Type B pancreatic cell (in vitro differentiated cells): Measurements from ENCODE around the gene MIA. TPM values are rescaled to one million over a fixed set of nuclear protein-coding genes. Genes with fewer than 3 reads are reported as not detected.

Experiments
- DNase-seq: peaks from one replicate; pipeline ENCODE4 v3.0.0; 2021; ENCODE audit warnings: mixed read lengths; ENCODE audit not compliant: unreplicated experiment; ENCODE audit errors: extremely low spot score
- H3K27ac Mint-ChIP-seq: 2 replicates; pipeline ENCODE4 v1.8.0; 2021; ENCODE audit warnings: mild to moderate bottlenecking, mixed read lengths
- H3K27me3 Mint-ChIP-seq: 2 replicates; pipeline ENCODE4 v1.8.0; 2021; ENCODE audit warnings: mixed read lengths
- H3K36me3 Mint-ChIP-seq: 2 replicates; pipeline ENCODE4 v1.8.0; 2021; ENCODE audit warnings: mixed read lengths
- H3K4me1 Mint-ChIP-seq: one replicate; pipeline ENCODE4 v1.8.0; 2021; ENCODE audit warnings: mixed read lengths; ENCODE audit not compliant: unreplicated experiment
- H3K4me3 Mint-ChIP-seq: 2 replicates; pipeline ENCODE4 v1.8.0; 2021; ENCODE audit warnings: mild to moderate bottlenecking, mixed read lengths
- H3K9me3 Mint-ChIP-seq: 2 replicates; pipeline ENCODE4 v1.8.0; 2021; ENCODE audit warnings: mixed read lengths
- total RNA-seq: library from RNA; stranded (reverse); gene quantifications from 2 replicates; pipeline ENCODE4 v1.2.1, GENCODE V29; 2021; ENCODE audit warnings: low replicate concordance
- TF ChIP-seq, protein P1 (sequence below): fragments of 200-600 bp; sonication (generic); conservative IDR thresholded peaks from 2 replicates; pipeline ENCODE4 v1.5.0; 2021; ENCODE audit warnings: antibody characterized with exemption, mild to moderate bottlenecking

The MIA gene
- total RNA-seq, 1 donor from 2014 or later: 3.2 TPM

DNA sequence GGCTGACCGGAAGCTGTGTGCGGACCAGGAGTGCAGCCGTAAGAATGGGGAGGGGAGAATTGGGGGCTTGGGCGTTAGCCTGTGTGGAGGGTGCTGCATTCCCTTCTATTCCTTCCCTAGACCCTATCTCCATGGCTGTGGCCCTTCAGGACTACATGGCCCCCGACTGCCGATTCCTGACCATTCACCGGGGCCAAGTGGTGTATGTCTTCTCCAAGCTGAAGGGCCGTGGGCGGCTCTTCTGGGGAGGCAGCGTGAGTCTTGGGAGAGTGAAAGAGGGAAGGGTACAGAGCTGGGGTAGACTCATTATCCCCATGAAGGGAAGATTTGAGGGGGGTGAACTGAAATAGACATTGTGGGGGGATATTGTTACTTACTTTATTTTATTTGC, 306 bp downstream of the MIA start:
- TF ChIP-seq, protein P1, sequence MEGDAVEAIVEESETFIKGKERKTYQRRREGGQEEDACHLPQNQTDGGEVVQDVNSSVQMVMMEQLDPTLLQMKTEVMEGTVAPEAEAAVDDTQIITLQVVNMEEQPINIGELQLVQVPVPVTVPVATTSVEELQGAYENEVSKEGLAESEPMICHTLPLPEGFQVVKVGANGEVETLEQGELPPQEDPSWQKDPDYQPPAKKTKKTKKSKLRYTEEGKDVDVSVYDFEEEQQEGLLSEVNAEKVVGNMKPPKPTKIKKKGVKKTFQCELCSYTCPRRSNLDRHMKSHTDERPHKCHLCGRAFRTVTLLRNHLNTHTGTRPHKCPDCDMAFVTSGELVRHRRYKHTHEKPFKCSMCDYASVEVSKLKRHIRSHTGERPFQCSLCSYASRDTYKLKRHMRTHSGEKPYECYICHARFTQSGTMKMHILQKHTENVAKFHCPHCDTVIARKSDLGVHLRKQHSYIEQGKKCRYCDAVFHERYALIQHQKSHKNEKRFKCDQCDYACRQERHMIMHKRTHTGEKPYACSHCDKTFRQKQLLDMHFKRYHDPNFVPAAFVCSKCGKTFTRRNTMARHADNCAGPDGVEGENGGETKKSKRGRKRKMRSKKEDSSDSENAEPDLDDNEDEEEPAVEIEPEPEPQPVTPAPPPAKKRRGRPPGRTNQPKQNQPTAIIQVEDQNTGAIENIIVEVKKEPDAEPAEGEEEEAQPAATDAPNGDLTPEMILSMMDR: no peak
- H3K36me3 Mint-ChIP-seq: peaks cover 11% of the 10 kb centered on the region
- H3K9me3 Mint-ChIP-seq: peaks cover 5% of the 10 kb centered on the region
- DNase-seq: no peak
- no peaks in the 10 kb centered on the region for H3K27me3 Mint-ChIP-seq
- peaks cover 17% of the 10 kb centered on the region for H3K4me1 Mint-ChIP-seq
- peak overlapping the region; percentile 54 for H3K27ac Mint-ChIP-seq
- no peak overlapping the region for H3K4me3 Mint-ChIP-seq

DNA sequence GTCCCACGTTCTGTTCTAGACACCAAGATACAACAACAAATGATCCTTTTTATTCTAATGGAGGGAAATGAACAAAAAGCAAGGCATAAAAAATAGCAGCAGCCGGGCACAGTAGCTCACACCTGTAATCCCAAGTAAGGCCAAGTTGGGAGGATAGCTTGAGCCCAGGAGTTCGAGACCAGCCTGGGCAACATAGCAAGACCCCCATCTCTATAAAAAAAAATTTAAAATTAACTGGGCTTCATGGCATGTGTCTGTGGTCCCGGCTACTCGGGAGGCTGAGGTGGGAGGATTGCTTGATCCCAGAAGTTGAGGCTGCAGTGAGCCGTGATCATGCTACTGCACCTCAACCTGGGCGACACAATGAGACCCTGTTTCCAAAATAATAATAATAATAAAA, 1.0 kb downstream of the MIA start:
- Mint-ChIP-seq H3K27ac (peak overlapping the region; percentile 100), H3K9me3 (no peaks in the 10 kb centered on the region), H3K27me3 (no peaks in the 10 kb centered on the region), H3K4me1 (peaks cover 17% of the 10 kb centered on the region), H3K36me3 (peaks cover 4% of the 10 kb centered on the region), H3K4me3 (peak overlapping the region; percentile 89)
- TF ChIP-seq, protein P1: no peak
- DNase-seq: no peak

DNA sequence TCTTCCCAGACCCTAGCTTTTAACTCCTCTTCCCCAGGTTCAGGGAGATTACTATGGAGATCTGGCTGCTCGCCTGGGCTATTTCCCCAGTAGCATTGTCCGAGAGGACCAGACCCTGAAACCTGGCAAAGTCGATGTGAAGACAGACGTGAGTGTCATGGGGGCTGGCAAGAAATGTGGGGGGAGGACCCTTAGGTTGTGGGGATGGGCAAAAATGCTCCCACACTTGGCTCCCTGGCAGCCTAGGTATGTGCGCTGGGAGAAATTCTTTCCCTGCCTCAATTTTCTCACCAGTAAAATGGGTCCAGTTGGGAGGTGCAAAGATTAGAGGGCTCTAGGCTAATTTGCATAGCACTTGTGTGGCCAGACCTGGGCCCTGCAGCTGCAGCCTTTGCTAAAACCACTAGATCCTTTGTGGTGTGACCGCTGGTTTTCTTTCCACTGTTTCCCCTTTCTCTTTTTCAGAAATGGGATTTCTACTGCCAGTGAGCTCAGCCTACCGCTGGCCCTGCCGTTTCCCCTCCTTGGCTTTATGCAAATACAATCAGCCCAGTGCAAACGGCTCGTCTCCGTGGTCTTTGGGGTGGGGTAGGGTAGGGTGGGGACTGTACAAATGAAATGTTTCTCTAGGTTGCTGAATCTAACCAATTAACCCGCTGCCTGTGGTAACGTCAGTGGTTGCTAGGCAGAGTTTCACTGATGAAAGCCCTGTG, 1.8 kb downstream of the MIA start:
- DNase-seq: peak; percentile 88
- peaks cover 3% of the 10 kb centered on the region for H3K36me3 Mint-ChIP-seq
- H3K4me3 Mint-ChIP-seq: peak overlapping the region; percentile 89
- TF ChIP-seq, protein P1: no peak
- no peaks in the 10 kb centered on the region for H3K9me3 Mint-ChIP-seq
- no peaks in the 10 kb centered on the region for H3K27me3 Mint-ChIP-seq
- peak overlapping the region; percentile 100 for H3K27ac Mint-ChIP-seq
- H3K4me1 Mint-ChIP-seq: peaks cover 17% of the 10 kb centered on the region

DNA sequence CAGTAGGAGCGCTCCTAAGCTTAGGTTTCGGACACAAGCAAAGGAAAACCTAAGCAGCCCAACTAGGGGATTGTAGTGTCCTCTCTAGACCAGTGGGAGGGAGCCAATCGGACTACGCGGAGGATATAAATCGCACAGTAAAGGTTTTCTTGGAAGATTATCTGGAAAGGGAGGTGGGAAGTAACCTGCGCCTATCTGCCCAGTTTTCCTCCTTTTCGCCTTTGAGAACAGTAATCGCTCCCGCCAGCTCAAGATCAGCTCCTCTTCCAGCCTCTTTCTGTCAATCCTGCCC, 2.3 kb downstream of the MIA start:
- Mint-ChIP-seq H3K9me3 (no peaks in the 10 kb centered on the region), H3K27me3 (no peaks in the 10 kb centered on the region), H3K27ac (peak overlapping the region; percentile 100), H3K36me3 (peaks cover 4% of the 10 kb centered on the region), H3K4me3 (peak overlapping the region; percentile 89), H3K4me1 (peaks cover 17% of the 10 kb centered on the region)
- no peak for DNase-seq
- TF ChIP-seq, protein P1: no peak

DNA sequence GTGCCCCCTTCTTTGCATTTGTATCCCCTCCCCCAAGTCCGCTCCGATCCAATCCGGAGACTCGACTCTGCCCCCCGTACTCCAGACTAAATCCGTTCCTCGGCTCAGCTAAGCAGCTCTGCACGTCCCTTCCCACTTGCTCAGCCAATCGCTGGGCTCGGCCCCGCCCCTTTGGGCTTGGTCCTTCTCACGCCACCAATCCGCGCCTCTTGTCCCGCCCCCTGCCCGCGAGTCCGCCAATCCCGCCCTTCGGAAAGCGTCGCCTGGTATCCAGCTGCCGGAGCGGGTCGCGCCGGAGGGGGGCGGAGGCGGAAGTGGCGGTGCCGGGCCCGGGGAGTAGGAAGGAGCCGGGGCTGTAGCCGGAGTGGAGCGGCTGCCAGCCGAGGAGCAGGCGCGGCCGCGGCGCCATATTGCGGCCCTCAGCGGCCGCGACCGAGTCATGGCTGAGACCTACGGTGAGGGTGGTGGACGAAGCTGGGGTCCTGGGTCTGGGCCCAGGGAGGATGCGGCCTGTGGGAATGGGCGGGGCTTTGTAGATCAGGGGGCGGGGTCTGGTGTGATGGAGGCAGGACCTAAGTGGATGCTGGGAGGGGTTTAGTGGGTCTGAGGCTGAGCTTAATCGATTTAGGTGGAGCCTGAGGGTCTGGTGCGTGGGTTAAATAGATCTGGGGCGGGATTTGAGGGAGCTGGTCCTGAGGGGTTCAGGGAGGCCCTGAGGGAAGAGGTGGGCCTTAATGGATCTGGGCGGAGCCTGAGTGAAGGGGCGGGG, 2.8 kb downstream of the MIA start, which contains the start of gene RAB4B:
Gene RAB4B, plus strand, starts transcription at position 311 of the 769 bp plus-strand sequence. Its CDS starts 129 bp downstream, at position 440.
- H3K4me1 Mint-ChIP-seq: peaks cover 17% of the 10 kb centered on the region
- H3K27me3 Mint-ChIP-seq: no peaks in the 10 kb centered on the region
- no peaks in the 10 kb centered on the region for H3K9me3 Mint-ChIP-seq
- H3K4me3 Mint-ChIP-seq: peak within 1 kb of the TSS; percentile 89
- peaks cover 4% of the 10 kb centered on the region for H3K36me3 Mint-ChIP-seq
- H3K27ac Mint-ChIP-seq: peak within 1 kb of the TSS; percentile 100
- TF ChIP-seq, protein P1: no peak
- DNase-seq: peak; percentile 100
